Right ventricle myocardium inferior (tissue), 1 donor: ENCODE data around the gene KRT3. TPM values are rescaled to one million over a fixed set of nuclear protein-coding genes. Genes with fewer than 3 reads are reported as not detected.

Experiments
- ATAC-seq: fragments of 200-7000 bp; cut with Tn5 transposase; one replicate; pipeline ENCODE4 v1.9.1; 2020; ENCODE audit warnings: mild to moderate bottlenecking, moderate library complexity
- DNase-seq: peaks from one replicate; pipeline ENCODE4 v3.0.0; 2021; ENCODE audit errors: missing footprints
- intact Hi-C: fragments of 100-400 bp; cut with DNase I; formaldehyde crosslinking; loops from one replicate; pipeline ENCODE4 v1.11.0; 2022
- total RNA-seq: library from RNA; stranded (reverse); fragmentation: NEBNext Ultra II Directional; extraction: Animal tissue kit (Norgen Biotek cat#: 25700); gene quantifications from one replicate; pipeline ENCODE4 v1.2.1, GENCODE V29; 2021
- donor health status: DM: no; HTN: yes; CAD: no; lungs with severe emphysema.

The KRT3 gene
- total RNA-seq, 1 donor from 2014 or later = not detected

GRCh38 chr12:52788876-52789636 is 6.9 kb downstream of the KRT3 start:
- intact Hi-C loops = no loop called here

GRCh38 chr12:52788192-52788875 is 7.6 kb downstream of the KRT3 start:
- DNase-seq (no peak), ATAC-seq (no peak)
- intact Hi-C loops = no loop called here

More at GRCh38 chr12:52788876-52789636, 6.9 kb downstream of the KRT3 start:
- no peak for DNase-seq
- no peak for ATAC-seq

- intact Hi-C loops = no loop called here
- ATAC-seq (no peak), DNase-seq (no peak)
Measured at GRCh38 chr12:52787324-52788191, 8.4 kb downstream of the KRT3 start.

- no peak for DNase-seq
- no peak for ATAC-seq
- intact Hi-C loops = no loop called here
Measured at GRCh38 chr12:52784909-52785308, 11.0 kb downstream of the KRT3 start.

- ATAC-seq = no peak
- intact Hi-C loops = no loop called here
- DNase-seq = no peak
Measured at GRCh38 chr12:52783563-52784316, 12.2 kb downstream of the KRT3 start.

GRCh38 chr12:52782502-52782901 is 13.4 kb downstream of the KRT3 start:
- intact Hi-C loops = no loop called here
- DNase-seq = no peak
- no peak for ATAC-seq

- ATAC-seq = no peak
- intact Hi-C loops = no loop called here
- DNase-seq = no peak
Measured at GRCh38 chr12:52781399-52782082, 14.4 kb downstream of the KRT3 start.

GRCh38 chr12:52779914-52780313 is 16.0 kb downstream of the KRT3 start:
- DNase-seq (no peak), ATAC-seq (no peak)
- intact Hi-C loops = no loop called here

GRCh38 chr12:52778833-52779232 is 17.1 kb downstream of the KRT3 start:
- DNase-seq (no peak), ATAC-seq (no peak)
- intact Hi-C loops = no loop called here

GRCh38 chr12:52777566-52777965 is 18.4 kb downstream of the KRT3 start:
- no peak for ATAC-seq
- intact Hi-C loops = no loop called here
- DNase-seq = no peak

- ATAC-seq (no peak), DNase-seq (no peak)
- intact Hi-C loops = no loop called here
Measured at GRCh38 chr12:52776913-52777395, 19.0 kb downstream of the KRT3 start, which contains the start of gene KRT76. KRT76 (minus strand) TSS chr12:52777345; CDS start chr12:52777291, 54 bp downstream.

GRCh38 chr12:52776435-52776834 is 19.5 kb downstream of the KRT3 start:
- ATAC-seq = no peak
- intact Hi-C loops = no loop called here

GRCh38 chr12:52774629-52775250 is 21.2 kb downstream of the KRT3 start:
- ATAC-seq = no peak
- DNase-seq = no peak

More at GRCh38 chr12:52776435-52776834, 19.5 kb downstream of the KRT3 start:
- DNase-seq = no peak

GRCh38 chr12:52772772-52773171 is 23.1 kb downstream of the KRT3 start:
- intact Hi-C loops = no loop called here

More at GRCh38 chr12:52774629-52775250, 21.2 kb downstream of the KRT3 start:
- intact Hi-C loops = no loop called here

GRCh38 chr12:52772188-52772587 is 23.7 kb downstream of the KRT3 start:
- ATAC-seq (no peak), DNase-seq (no peak)
- intact Hi-C loops = no loop called here

More at GRCh38 chr12:52772772-52773171, 23.1 kb downstream of the KRT3 start:
- ATAC-seq (no peak), DNase-seq (no peak)

- ATAC-seq = no peak
- intact Hi-C loops = no loop called here
- DNase-seq = no peak
Measured at GRCh38 chr12:52771505-52771904, 24.4 kb downstream of the KRT3 start.

GRCh38 chr12:52771088-52771487 is 24.8 kb downstream of the KRT3 start:
- DNase-seq = no peak
- intact Hi-C loops = no loop called here
- no peak for ATAC-seq
